ENCODE data around the gene PHRF1. TPM values are rescaled to one million over a fixed set of nuclear protein-coding genes. Genes with fewer than 3 reads are reported as not detected.

The PHRF1 gene
- total RNA-seq, 1 experiment from 2014 or later: 45.5 TPM

- TF ChIP-seq EGR1 (IDR thresholded peaks at IDR 0.05; ENCODE audit: low read depth) (no peak), MAX (IDR thresholded peaks at IDR 0.05) (no peak), EZH2 (IDR thresholded peaks at IDR 0.05) (no peak), POLR2A (IDR thresholded peaks at IDR 0.05; ENCODE audit: borderline replicate concordance, extremely low read depth, insufficient read depth, insufficient read length) (no peak), SP1 (IDR thresholded peaks at IDR 0.05; ENCODE audit: low read depth) (no peak), POLR2AphosphoS5 (IDR thresholded peaks at IDR 0.05; ENCODE audit: low read depth, low read length) (no peak), ATF3 (IDR thresholded peaks at IDR 0.05) (no peak), FOSL1 (IDR thresholded peaks at IDR 0.05; ENCODE audit: low read depth) (no peak)
These were observed 41.8 kb downstream of the PHRF1 start (continued) for GRCh38 chr11:617912-618682.

- H2AFZ ChIP-seq (ENCODE audit: low read depth, low read length, poor library complexity, severe bottlenecking): no peak overlapping the region
- no peak for ATAC-seq
- no peak for DNase-seq (ENCODE audit: low read depth, low spot score)
- no peak overlapping the region for H3K4me2 ChIP-seq (ENCODE audit: low read length)
- no TSS peak for BruUV-seq (replicated peaks)
- H4K20me1 ChIP-seq (ENCODE audit: insufficient read depth): peaks cover 1% of the 10 kb centered on the region; the same call in 1 of the 2 replicates
- no peak overlapping the region for H3K4me3 ChIP-seq (replicated peaks in 1 of 2; ENCODE audit: low read depth in 1 of 2, low read length in 2 of 2)
- H3K27me3 ChIP-seq (ENCODE audit: insufficient read depth, low read length): no peaks in the 10 kb centered on the region
- CTCF ChIA-PET: no interaction called here
- no peaks in the 10 kb centered on the region for H3K9me2 ChIP-seq (ENCODE audit: insufficient read depth)
- POLR2A ChIA-PET: no interaction called here
- peaks cover 20% of the 10 kb centered on the region; the same call in 1 of the 2 replicates for H3K79me2 ChIP-seq (ENCODE audit: insufficient read depth, low read length)
- intact Hi-C loops (cut with micrococcal nuclease): no loop called here
- H3K36me3 ChIP-seq (ENCODE audit: control insufficient read depth in 1 of 2, insufficient read depth in 2 of 2, low read length in 2 of 2): peaks cover 3 to 4% of the 10 kb centered on the region in 2 experiments; a peak in 2 of 4 replicates
- H3K27ac ChIP-seq (ENCODE audit: low read depth, low read length): no peak overlapping the region
- H3K4me1 ChIP-seq (ENCODE audit: control insufficient read depth in 1 of 2, insufficient read depth in 2 of 2, low read length in 2 of 2): peaks cover 0 to 33% of the 10 kb centered on the region in 2 experiments; a peak in 3 of 4 replicates
- RAD21 ChIA-PET (ENCODE audit: low non-redundant PET in 1 of 2, low total read pairs in 2 of 2, uncharacterized antibody in 2 of 2, unreplicated experiment in 2 of 2): no interaction called here
- H3K9ac ChIP-seq (ENCODE audit: low read length): no peak overlapping the region
- H3K9me3 ChIP-seq (ENCODE audit: control insufficient read depth in 1 of 2, insufficient read depth in 1 of 2, low read depth in 1 of 2, low read length in 2 of 2): no peaks in the 10 kb centered on the region
- TF ChIP-seq RAD21 (IDR thresholded peaks at IDR 0.05; ENCODE audit: low read depth): no peak
- TF ChIP-seq ELF1 (IDR thresholded peaks at IDR 0.05; ENCODE audit: borderline replicate concordance, low read depth): no peak
- TF ChIP-seq MAX (IDR thresholded peaks at IDR 0.05): no peak
- TF ChIP-seq ATF3 (IDR thresholded peaks at IDR 0.05): no peak
- no peak for TF ChIP-seq ZBTB33 (IDR thresholded peaks at IDR 0.05; ENCODE audit: extremely low read depth, insufficient replicate concordance, low read length)
- no peak for TF ChIP-seq CEBPB (IDR thresholded peaks at IDR 0.05; ENCODE audit: low read depth)
- no peak for TF ChIP-seq CBX3 (IDR thresholded peaks at IDR 0.05; ENCODE audit: low read depth)
- TF ChIP-seq EZH2 (IDR thresholded peaks at IDR 0.05): no peak
- TF ChIP-seq TCF7L2 (IDR thresholded peaks at IDR 0.05; ENCODE audit: borderline replicate concordance, extremely low read depth, insufficient read depth, insufficient read length): no peak
- no peak for TF ChIP-seq FOSL1 (IDR thresholded peaks at IDR 0.05; ENCODE audit: low read depth)
- no peak for TF ChIP-seq SIN3A (IDR thresholded peaks at IDR 0.05; ENCODE audit: low read depth)
- TF ChIP-seq POLR2A (IDR thresholded peaks at IDR 0.05; ENCODE audit: borderline replicate concordance, extremely low read depth, insufficient read depth, insufficient read length): no peak
- no peak for TF ChIP-seq SRF (IDR thresholded peaks at IDR 0.05; ENCODE audit: low read depth)
These were observed 42.8 kb downstream of the PHRF1 start for GRCh38 chr11:618856-619627.

Data from HCT116 (cell line).